DMS79 treated with DMSO at 0.1 percent for 48 hours (cell line): ENCODE measurements around the gene CDC14A.

Experiments
- DNase-seq: peaks from one replicate; lab custom pipeline; 2025; lab: John Stamatoyannopoulos, UW

The CDC14A gene

DNA sequence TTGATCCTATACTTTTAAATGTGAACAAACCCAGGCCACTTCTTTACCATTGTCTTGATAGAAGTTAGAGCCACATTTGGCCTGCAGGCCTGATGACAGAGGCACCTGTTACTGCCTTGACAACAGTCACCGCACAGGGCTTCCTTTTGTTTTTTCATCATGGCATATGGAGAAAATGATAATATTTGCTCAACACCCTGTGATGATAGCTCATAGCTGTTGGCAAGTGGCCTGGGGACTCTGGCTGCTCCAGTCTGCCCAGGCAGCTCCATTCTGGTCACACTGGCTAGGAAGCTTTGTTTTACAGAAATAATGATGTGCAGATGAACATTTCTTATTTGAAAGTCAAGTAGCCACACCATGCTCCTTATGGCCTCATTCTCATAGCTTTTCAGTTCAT is 96.1 kb downstream of the CDC14A start:
- DNase-seq, result no peak

DNA sequence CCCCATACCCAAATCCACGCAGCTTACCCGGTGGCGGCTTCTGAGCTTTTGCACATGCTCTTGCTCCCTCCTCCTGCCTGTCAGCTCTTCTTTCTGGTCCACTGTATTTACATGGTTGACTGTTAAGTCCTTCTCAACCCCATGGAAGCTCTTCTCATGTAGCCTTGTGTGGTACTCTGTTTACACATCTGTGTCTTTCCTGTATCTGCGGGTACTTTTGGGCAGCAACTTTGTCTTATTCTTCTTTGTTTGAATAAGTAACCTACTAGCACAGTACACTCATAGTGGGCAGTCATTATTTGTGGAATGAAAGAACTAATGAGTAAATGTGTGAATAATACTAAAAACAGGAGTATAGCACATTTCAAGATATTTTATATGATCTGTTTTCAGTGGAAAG is 97.2 kb downstream of the CDC14A start:
- DNase-seq, result no peak

DNA sequence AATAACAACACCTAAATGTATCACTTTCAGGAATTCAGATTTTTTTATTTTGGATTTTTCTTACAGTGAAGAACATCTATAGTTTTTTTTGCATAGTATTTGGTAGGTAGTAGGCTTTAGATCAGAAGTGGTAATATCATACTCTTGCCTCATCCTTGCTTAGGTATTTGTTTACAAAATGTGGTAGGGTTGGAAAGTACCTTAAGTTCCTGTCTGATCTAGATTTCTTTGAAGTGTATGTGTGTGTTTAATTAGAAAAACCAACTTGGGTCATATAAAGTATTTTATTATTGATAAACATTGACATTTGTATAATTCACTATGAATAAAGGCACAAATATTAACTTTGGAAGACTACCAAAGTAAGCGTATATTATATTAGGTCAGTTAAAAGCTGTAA is 100.3 kb downstream of the CDC14A start:
- no peak for DNase-seq

DNA sequence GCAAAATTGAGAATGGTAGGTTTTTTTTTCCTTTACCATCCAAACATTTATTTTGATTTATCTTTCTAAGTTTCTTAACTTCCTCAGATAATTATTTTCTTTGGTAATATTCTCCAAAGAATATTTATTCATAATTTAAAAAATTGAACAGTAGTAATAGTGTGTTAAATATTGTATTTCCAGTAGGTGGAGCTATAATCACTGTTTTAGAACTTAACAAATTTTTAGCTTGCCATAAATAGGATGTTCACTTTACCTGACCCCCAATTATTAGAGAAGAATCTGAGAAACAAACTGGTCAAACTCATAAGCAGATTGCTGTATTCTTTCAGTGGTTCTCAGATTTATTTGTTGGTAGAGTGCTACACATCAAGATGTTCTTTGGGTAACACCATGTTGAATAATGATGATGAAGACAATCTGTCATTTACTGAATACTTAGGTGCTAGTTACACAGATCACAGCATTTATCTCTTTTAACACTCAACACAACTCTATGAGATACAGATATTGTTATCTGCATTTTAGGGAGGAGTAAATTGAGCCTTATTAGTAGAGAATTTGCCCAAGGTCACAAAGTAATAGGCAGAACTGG is 103.3 kb downstream of the CDC14A start:
- peak; percentile 28 for DNase-seq

DNA sequence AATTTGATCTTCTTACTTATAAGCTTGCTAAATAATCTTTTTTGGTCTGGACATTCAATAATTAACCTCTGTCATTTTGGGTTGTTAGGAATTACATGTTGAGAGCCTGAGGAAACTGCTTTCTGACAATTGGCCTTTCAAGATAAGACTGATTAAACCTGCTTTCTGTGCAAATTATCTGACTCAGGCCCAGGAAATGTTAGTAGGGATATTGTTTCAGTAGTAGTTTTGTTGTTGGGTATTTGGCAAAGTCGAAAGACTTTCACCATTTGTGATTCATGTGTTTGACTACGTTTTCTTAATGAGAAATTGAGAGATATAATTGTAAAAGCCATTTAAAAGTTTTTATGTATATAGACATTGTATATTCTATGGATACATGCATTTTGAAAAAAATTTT is 104.6 kb downstream of the CDC14A start:
- DNase-seq, result no peak

DNA sequence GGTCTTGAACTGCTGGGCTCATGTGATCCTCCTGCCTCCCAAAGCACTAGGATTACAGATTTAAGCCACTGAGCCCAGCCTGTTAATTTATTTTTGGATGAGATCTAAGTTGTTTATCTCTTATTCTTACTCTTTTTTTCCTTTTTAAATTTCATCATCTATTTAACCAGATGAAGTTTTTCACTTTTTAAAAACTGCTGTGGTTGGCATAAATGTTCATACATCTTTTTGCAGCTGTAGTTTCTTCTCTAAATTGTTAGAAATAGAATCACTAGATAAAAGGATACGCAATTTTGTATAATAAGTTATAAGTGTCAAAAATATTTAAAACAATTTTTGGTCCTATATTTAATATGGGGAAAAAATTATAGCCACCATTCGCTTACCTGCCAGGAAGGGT is 105.4 kb downstream of the CDC14A start:
- DNase-seq, result no peak

DNA sequence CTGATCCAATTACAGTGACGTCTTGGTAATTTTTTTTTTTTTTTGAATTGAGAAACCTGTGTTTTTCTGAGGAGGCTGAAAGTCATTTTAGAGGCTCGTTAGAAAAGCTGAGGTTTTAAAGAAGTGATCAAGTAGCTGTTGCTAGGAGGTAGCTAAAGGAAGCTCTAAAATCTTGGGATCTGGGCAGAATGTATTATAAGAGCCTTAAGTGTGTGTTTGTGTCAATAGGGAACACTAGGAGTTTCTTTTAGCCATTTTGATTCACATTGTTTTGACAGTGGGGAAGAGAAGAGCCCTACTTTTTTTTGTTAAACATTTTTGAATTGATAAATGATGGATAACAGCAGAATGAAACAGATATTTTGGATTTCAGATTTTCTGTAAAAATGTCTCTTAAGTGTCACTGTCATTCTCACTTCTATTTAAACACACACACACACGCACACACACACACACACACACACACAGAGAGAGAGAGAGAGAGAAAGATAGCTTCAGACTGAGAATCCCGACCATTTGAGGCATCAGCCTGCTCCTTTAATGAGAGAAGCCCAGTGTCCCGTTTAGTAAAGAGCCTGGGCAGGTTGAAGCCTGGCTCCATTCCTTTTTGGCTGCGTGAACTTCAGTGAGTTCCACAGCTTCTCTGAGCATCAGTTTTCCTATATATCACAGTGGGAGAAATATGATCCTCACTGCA is 106.5 kb downstream of the CDC14A start:
- DNase-seq, result no peak

DNA sequence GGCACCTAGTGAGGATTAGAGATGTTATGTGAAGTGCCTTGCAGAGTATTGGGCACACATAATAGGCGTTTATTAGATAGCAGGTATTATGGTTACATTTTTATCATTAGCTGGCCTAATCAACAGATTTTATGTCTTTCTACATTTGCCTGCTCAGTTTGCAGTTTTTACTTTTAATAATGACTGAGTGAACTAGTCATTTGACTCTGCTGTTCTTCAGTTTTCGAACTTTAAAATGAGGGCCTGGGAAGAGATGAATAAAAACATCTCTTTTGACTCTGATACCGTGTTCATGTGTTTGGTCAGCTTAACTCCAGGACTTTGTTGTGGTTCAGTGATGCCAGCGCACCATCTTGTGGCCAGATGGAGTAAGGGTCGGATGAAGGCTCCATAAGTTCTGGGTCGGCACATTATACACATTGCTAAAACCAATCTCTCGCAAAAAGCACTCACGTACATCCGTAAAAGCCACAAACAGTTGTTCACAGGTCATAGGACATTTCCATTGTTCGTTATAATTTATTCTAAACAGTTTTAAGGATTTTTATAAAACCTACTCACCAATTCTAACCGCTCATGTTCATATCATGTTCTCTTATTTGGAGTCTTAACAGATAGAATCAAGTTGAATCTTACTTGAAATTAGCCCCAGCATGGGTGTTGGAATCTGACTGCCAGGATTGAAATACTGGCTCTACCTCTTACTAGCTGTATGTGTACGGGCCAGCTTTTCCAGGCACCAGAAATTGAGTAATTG is 107.2 kb downstream of the CDC14A start:
- peak; percentile 83 for DNase-seq

DNA sequence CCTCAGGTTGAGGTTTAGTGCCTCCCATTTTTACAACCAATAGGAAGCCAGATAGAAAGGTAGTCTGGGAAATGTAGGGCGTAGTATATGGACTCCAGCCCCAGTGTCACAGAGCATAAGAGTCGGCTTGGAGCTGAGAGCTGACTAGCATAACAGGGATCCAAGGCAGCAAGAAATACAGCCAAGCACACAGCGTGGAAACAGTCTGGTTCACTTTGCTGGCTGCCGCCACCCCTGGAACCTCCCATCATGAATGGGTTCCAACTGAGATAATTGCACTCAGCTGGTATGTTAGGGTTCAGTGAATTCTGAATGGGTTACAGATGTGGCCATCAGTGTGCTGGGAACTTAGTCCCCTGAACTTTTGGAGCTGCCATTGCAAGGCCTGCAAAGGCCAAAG is 108.9 kb downstream of the CDC14A start:
- DNase-seq, result no peak

DNA sequence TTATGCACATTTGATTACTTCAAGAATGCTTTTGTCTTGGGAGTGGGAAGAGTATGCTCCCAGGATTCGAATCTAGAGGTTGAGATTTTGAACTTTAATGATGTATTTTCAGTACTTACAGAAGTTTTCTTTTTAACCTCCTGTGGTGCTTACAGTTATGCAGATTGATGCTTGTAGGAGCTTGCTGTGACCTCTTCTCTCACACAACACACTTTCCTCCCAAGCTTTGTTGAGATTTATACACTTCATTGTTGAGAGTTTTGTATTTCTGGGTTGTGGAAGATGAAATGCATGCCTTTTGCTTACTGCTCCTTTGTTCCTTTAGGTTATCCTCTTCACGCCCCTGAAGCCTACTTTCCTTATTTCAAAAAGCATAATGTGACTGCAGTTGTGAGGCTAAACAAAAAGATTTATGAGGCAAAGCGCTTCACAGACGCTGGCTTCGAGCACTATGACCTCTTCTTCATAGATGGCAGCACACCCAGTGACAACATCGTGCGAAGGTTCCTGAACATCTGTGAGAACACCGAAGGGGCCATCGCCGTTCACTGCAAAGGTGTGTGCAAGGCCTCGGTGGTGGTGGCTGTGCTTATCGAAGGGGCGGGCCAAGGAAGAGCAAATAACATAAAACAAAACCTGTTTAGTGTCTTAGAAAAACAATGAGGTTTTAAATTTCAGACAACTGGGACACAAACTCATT is 110.2 kb downstream of the CDC14A start:
- no peak for DNase-seq

DNA sequence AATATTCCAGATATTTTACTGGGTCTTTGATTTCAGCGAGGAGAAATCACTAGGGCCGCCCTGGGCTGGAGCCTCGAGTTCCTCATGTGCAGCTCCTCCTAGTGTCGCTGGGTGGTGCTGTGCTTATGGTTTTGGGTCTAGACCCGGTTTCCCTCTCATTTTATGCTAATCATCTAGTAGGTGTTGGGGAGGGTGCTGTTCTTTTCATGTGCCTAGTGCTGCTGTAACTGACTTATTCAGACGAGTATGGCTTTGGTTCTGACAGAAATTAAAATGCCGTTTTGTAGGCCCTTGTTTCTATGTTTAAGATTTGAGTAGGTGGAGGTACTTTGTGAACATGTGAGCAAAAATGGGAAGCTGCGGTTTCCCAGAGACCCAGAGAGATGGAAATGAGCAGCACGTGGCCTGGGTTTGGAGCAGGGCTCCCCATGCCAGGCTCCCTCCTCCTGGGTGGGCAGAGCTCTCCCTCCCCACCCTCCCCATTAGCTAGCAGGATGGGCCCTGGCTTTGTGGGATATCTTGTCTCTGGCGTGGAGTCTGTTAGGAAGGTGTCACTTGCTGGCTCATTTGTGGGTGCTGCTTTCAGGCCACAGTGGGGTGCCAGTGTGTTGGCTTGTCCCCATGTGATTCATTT is 111.6 kb downstream of the CDC14A start:
- DNase-seq, result no peak

DNA sequence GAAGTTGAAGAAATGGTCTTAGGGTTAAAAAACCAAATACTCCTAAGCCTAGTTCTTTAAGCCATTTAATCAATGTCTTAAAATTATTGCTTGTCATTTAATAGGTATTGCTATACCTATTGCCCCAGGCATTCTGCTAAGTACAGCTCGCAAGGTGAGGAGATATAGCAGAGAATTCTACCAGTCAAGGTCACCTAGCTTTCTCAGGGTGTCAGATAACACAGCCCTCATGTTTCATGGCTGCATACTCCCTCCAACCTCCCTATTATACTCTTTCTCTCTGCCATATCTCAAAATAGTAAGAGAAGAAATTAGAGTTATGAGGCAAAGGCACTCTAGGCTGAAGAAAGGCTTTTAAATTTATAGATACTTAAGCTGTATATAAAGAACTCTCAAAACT is 117.3 kb downstream of the CDC14A start:
- no peak for DNase-seq

DNA sequence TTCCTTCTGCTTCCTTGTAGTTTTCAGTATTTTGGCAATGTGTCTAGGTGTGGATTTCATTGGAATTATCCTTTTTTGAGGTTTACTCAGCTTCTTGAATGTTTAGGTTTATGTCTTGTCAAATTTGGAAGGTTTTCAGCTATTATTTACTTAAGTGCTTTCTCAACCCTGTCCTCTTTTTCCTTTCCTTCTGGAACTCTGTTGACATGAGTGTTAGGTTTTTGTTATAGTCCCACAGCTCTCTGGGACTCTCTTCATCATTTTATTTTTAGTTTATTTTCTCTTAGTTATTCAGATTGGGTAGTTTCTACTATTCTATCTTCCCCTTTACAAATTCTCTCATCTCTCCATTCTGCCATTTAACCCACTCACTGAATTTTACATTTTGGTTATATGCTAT is 122.5 kb downstream of the CDC14A start:
- no peak for DNase-seq

DNA sequence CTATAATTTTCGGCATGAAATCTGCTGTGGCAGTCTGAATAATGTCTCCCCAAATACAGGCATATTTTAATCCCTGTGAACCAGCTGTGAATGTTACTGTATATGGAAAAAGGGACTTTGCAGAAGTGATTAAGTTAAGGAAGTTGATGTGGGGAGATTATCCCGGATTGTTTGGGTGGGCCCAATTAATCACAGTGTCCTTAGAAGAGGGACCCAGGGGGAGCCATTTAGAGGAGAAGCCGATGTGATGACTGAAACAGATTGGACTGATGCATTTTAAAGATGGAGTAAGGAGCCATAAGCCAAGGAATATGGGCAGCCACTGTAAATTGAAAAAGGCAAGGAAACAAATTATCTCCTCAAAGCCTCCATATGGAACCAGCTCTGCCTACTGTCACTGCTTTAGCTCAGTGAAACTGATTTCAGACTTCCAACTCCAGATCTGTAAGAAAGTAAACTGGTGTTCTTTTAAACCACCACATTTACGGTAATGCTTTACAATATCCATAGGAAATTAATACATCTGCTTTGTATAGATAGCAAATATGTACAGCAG is 124.5 kb downstream of the CDC14A start:
- DNase-seq, result no peak

DNA sequence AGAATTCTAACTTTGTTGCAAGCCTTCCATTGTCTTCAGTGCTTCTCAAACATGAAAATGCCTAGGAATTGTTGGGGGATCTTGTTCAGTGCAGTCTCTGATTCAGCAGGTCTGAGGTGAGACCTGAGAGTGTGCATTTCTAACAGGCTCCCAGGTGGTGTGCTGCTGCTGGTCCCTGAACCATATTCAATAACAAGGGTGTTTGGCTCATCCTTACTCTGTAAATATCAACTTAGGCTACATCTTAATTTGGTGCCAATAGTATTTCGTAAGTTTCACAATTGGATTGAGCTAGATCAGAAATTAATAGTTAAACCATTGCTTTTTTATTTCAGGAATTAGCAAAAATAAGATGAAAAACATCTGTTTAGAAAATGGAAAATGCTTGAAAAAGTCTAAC is 126.5 kb downstream of the CDC14A start:
- no peak for DNase-seq

DNA sequence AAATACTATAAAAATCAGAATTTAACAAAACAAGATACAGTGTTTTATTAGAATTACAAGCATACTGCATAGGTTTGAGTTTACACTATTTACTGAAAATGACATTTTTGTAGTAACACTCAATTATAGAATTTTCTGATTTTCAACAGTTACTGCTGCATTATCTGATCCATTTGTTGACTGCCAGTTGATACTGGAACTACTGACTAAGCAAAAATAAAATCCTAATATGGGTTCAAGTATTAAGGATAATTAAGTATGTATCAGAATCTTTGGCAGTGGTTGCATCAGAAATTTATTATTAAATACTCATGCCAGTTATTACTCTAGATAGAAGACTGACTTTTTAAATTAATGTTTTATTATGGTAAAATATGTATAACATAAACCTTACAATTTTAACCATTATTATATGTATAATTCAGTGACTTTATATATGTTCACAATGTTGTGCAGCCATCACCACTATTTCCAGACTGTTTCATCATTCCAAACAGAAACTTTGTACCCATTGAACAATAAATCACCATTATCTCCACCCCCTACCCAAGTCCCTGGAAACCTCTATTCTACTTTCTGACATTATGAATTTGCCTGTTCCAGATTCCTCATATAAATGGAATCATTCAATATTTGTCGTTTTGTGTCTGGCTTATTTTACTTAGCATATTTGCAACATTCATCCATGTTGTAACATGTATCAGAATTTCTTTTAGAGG is 127.5 kb downstream of the CDC14A start:
- no peak for DNase-seq

DNA sequence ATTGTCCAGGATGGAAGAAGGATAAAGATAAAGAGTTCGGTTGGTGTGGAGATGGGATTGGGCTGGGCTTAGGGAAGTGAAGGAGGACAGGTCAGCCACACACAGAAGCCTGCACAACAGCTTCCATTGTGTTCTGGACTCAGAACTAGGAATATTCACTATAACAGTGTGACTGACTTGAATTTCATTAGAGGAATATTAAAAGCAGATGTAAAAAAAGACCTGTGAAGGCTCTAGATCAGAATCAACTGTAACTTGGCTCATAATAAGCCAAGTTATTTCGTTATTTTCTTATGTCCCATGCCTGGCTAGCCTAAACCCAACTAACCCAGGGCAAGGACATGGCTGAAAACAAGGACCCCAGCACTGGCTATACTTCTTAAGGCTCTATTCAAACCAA is 129.0 kb downstream of the CDC14A start:
- no peak for DNase-seq

DNA sequence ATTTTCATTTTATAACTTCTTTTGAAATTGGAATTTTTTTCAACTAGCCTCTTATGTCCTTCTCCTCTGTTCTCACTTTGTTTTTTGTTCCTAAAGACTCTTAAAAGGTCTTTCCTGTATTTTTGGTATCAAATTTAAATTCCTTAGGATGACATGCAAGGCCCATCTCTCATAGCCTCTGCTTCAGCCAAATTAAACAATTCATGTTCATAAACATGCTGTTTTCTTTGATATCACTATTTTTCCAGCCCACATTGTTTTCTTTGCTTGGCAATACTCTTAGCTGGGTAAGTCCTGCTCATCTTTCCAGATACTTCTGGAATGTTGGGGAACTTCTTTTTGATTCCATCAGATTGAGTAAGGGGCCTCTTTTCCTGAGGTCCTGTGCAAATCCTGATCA is 129.9 kb downstream of the CDC14A start:
- DNase-seq, result no peak

DNA sequence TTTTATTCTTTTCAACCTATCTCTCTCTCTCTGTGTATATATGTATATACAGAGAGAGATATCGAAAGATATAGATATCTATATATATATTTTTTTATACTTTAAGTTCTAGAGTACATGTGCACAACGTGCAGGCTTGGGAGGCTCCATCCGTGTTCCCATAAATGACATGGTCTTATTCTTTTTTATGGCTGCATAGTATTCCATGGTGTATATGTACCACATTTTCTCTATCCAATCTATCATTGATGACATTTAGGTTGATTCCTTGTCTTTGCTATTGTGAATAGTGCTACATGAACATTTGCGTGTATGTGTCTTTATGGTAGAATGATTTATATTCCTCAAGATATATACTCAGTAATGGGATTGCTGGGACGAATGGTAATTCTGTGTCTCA is 130.4 kb downstream of the CDC14A start:
- DNase-seq, result no peak

DNA sequence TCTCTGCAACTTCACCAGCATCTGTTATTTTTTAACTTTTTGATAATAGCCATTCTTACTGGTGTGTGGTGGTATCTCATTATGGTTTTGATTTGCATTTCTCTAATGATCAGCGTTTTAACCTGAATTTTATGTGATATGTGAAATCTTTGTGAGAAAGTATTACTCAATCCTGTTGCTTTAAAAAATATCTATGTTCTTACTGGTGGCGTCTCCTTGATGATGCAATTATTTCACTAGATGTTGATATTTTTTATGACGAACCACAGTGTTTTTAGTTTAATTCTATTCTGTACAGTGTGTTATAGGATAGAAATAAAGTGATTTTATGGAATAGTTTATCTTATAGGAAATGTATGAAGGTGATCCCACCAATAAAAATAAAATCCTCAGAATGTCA is 130.9 kb downstream of the CDC14A start:
- no peak for DNase-seq

DNA sequence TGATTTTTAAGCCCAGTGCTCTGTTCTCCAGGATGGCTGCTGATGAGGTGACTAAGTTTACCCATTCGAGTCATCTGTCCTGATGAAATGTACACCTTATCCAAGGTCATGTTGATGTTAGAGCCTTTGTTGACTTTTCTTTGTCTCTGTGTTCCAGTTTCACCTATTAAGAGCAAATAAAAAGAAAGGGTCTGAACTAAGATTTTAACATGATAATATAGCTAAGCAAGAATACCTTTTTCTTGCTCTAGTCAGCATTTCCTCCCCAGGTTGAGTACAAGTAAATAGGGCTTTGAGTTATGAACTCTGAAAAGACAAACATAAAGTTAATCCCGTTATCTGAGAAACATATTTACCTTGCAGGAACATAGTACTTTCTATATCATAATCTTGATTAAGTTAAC is 133.6 kb downstream of the CDC14A start:
- DNase-seq, result no peak
